A673 (cell line): ENCODE data around the gene NME9. TPM values are rescaled to one million over a fixed set of nuclear protein-coding genes. Genes with fewer than 3 reads are reported as not detected.

Source experiments
- BruUV-seq: library from RNA; stranded (reverse); fragments of 400-500 nt; replicated peaks from 2 replicates; lab custom pipeline; 2021; lab: Mats Ljungman, UMichigan
- CTCF ChIA-PET: fragments of 300-600 bp; sonication (Branson Sonifier 250); formaldehyde crosslinking; loops from one replicate; lab custom pipeline; 2022; ENCODE audit warnings: antibody characterized with exemption; lab: Charles Lee
- POLR2A ChIA-PET: fragments of 300-600 bp; sonication (Branson Sonifier 250); formaldehyde crosslinking; loops from one replicate; lab custom pipeline; 2022; ENCODE audit warnings: antibody characterized with exemption; ENCODE audit not compliant: low non-redundant PET; lab: Charles Lee
- DNase-seq: peaks from one replicate; pipeline ENCODE4 v3.0.0-alpha.2; 2015; ENCODE audit warnings: low spot score
- H3K27ac ChIP-seq: fragments of 200-600 bp; sonication (generic); 2 replicates; pipeline ENCODE4 v1.5.1; 2016; ENCODE audit warnings: mixed run types, low read depth, mild to moderate bottlenecking, mixed read lengths, antibody characterized with exemption, low read length; ENCODE audit not compliant: poor library complexity, severe bottlenecking
- H3K27me3 ChIP-seq: fragments of 200-600 bp; sonication (generic); replicated peaks from 2 replicates; pipeline ENCODE4 v1.6.1; 2017; ENCODE audit warnings: mixed run types, low read depth, mild to moderate bottlenecking, mixed read lengths, antibody characterized with exemption, low read length; ENCODE audit not compliant: insufficient read depth, poor library complexity
- H3K36me3 ChIP-seq: fragments of 200-600 bp; sonication (generic); 2 replicates; pipeline ENCODE4 v1.6.1; 2016; ENCODE audit warnings: mixed run types, mild to moderate bottlenecking, mixed read lengths, antibody characterized with exemption, low read length; ENCODE audit not compliant: insufficient read depth, poor library complexity, severe bottlenecking
- H3K4me1 ChIP-seq: fragments of 200-600 bp; sonication (generic); 2 replicates; pipeline ENCODE4 v1.6.1; 2017; ENCODE audit warnings: mixed run types, mild to moderate bottlenecking, mixed read lengths, antibody characterized with exemption, low read length; ENCODE audit not compliant: insufficient read depth, poor library complexity, severe bottlenecking
- H3K4me3 ChIP-seq: fragments of 200-600 bp; sonication (generic); 2 replicates; pipeline ENCODE4 v1.5.1; 2016; ENCODE audit warnings: low read depth, mixed run types, mild to moderate bottlenecking, mixed read lengths, low read length; ENCODE audit not compliant: poor library complexity, severe bottlenecking
- H3K9me3 ChIP-seq: fragments of 200-600 bp; sonication (generic); 2 replicates; pipeline ENCODE4 v1.6.1; 2016; ENCODE audit warnings: mixed run types, low read depth, mild to moderate bottlenecking, mixed read lengths, antibody characterized with exemption, low read length; ENCODE audit not compliant: poor library complexity, severe bottlenecking
- CTCF ChIP-seq: fragments of 300-800, 200-600 bp; sonication (generic); conservative IDR thresholded peaks from 2 replicates; pipeline ENCODE4 v1.5.1; 2017; ENCODE audit warnings: low read depth, mild to moderate bottlenecking, antibody characterized with exemption, low read length, moderate library complexity, mixed read lengths
- EZH2 ChIP-seq: fragments of 200-600 bp; sonication (generic); IDR thresholded peaks from 2 replicates; pipeline ENCODE4 v1.6.1; 2017; ENCODE audit warnings: borderline replicate concordance, low read depth, mild to moderate bottlenecking, mixed read lengths, antibody characterized with exemption, low read length; ENCODE audit not compliant: poor library complexity, severe bottlenecking
- intact Hi-C: fragments of 100-400 bp; cut with micrococcal nuclease; formaldehyde crosslinking; loops from one replicate; pipeline ENCODE4 v1.10.0; 2022; ENCODE audit not compliant: unreplicated experiment
- total RNA-seq: library from RNA; stranded (reverse); gene quantifications from 2 replicates; pipeline ENCODE4 v1.2.3, GENCODE V29; 2021

The NME9 gene
- total RNA-seq, 1 experiment from 2014 or later, result not detected

GRCh38 chr3:138371070-138371965 lies 41.7 kb upstream of the NME9 start:
- BruUV-seq, result no TSS peak
- H3K27me3 ChIP-seq, result no peaks in the 10 kb centered on the region
- DNase-seq, result no peak
- no peaks in the 10 kb centered on the region for H3K36me3 ChIP-seq
- ChIA-PET CTCF (no interaction called here), POLR2A (interaction anchor here (0.6 kb wide), 1 partner anchor 860 kb away, joined by 3 read pairs; no protein-coding TSS in a partner anchor)
- no peaks in the 10 kb centered on the region for H3K9me3 ChIP-seq
- TF ChIP-seq CTCF (no peak), EZH2 (no peak)
- no peak overlapping the region for H3K27ac ChIP-seq
- H3K4me1 ChIP-seq, result no peaks in the 10 kb centered on the region
- no peak overlapping the region for H3K4me3 ChIP-seq
- intact Hi-C loops, result no loop called here

GRCh38 chr3:138370321-138370720 lies 40.7 kb upstream of the NME9 start:
- Histone ChIP-seq H3K4me3 (no peak overlapping the region), H3K36me3 (no peaks in the 10 kb centered on the region), H3K27ac (no peak overlapping the region), H3K27me3 (no peaks in the 10 kb centered on the region), H3K4me1 (no peaks in the 10 kb centered on the region), H3K9me3 (no peaks in the 10 kb centered on the region)
- intact Hi-C loops, result no loop called here
- ChIA-PET CTCF (no interaction called here), POLR2A (no interaction called here)
- DNase-seq, result no peak
- no TSS peak for BruUV-seq
- TF ChIP-seq CTCF (no peak), EZH2 (no peak)

GRCh38 chr3:138369151-138369900 lies 39.7 kb upstream of the NME9 start:
- no peaks in the 10 kb centered on the region for H3K4me1 ChIP-seq
- H3K4me3 ChIP-seq, result no peak overlapping the region
- no peaks in the 10 kb centered on the region for H3K27me3 ChIP-seq
- CTCF ChIA-PET, result no interaction called here
- H3K36me3 ChIP-seq, result no peaks in the 10 kb centered on the region
- TF ChIP-seq EZH2 (no peak), CTCF (no peak)
- H3K9me3 ChIP-seq, result no peaks in the 10 kb centered on the region
- POLR2A ChIA-PET, result no interaction called here
- no TSS peak for BruUV-seq
- no peak overlapping the region for H3K27ac ChIP-seq
- intact Hi-C loops, result no loop called here
- DNase-seq, result no peak
